ENCODE data around the gene DNPEP.
"Not testable (repeated sequence)": the region's sequence is repeated elsewhere in the genome, so short reads cannot be mapped to it uniquely, and the experiment has no call there.

Gene DNPEP

DNA sequence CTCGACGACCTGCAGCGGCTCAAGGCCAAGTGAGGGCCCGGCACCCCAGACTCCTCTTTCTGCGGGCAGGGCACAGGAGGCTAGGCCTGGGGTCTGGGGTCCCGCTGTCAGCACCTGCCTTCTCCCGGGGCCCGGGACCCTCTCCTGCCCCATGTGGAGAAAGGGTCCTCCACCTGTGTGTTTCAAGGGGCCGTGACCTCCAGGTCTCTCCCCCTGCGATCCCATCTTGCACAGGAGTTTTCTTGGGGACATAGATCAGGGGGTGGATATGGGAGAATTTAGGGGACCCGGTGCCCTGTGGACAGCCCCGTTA, 31.3 kb upstream of the DNPEP start:
- DNase-seq (ENCODE audit: low spot score) = no peak

DNA sequence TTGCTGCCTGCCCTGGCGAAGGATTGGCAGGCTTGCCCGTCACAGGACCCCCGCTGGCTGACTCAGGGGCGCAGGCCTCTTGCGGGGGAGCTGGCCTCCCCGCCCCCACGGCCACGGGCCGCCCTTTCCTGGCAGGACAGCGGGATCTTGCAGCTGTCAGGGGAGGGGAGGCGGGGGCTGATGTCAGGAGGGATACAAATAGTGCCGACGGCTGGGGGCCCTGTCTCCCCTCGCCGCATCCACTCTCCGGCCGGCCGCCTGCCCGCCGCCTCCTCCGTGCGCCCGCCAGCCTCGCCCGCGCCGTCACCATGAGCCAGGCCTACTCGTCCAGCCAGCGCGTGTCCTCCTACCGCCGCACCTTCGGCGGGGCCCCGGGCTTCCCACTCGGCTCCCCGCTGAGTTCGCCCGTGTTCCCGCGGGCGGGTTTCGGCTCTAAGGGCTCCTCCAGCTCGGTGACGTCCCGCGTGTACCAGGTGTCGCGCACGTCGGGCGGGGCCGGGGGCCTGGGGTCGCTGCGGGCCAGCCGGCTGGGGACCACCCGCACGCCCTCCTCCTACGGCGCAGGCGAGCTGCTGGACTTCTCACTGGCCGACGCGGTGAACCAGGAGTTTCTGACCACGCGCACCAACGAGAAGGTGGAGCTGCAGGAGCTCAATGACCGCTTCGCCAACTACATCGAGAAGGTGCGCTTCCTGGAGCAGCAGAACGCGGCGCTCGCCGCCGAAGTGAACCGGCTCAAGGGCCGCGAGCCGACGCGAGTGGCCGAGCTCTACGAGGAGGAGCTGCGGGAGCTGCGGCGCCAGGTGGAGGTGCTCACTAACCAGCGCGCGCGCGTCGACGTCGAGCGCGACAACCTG, 30.7 kb upstream of the DNPEP start, which contains the start of gene DES:
DES (plus strand) TSS at position 223 of the 857 bp plus-strand sequence; CDS start at position 309, 86 bp downstream.
- peak; percentile 61 for DNase-seq (ENCODE audit: low spot score)

DNA sequence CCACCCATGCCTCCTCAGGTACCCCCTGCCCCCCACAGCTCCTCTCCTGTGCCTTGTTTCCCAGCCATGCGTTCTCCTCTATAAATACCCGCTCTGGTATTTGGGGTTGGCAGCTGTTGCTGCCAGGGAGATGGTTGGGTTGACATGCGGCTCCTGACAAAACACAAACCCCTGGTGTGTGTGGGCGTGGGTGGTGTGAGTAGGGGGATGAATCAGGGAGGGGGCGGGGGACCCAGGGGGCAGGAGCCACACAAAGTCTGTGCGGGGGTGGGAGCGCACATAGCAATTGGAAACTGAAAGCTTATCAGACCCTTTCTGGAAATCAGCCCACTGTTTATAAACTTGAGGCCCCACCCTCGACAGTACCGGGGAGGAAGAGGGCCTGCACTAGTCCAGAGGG, 29.7 kb upstream of the DNPEP start:
- DNase-seq (ENCODE audit: low spot score) = no peak

DNA sequence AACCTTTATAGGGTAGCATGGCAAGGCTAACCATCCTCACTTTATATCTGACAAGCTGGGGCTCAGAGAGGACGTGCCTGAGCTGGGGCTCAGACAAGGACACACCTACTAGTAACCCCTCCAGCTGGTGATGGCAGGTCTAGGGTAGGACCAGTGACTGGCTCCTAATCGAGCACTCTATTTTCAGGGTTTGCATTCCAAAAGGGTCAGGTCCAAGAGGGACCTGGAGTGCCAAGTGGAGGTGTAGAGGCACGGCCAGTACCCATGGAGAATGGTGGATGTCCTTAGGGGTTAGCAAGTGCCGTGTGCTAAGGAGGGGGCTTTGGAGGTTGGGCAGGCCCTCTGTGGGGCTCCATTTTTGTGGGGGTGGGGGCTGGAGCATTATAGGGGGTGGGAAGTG, 29.2 kb upstream of the DNPEP start:
- no peak for DNase-seq (ENCODE audit: low spot score)

DNA sequence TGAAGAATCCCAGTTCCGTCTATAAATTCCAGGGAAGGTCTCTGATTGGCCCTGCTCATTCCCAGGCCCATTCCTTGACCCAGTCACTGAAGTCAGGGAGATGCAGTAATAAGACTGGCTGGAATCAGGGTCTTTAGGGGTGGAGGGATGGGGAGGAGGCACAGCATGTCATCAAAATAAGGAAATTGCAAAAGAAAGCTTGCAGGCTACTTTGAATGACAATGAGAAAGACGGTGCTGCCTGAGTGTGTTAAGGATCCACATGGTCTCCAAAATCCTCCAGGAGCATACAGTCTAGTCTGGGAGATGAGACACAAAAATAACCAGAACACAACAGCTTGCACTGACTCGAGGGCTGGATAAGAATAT, 28.5 kb upstream of the DNPEP start:
- DNase-seq (ENCODE audit: low spot score) = peak; percentile 45

DNA sequence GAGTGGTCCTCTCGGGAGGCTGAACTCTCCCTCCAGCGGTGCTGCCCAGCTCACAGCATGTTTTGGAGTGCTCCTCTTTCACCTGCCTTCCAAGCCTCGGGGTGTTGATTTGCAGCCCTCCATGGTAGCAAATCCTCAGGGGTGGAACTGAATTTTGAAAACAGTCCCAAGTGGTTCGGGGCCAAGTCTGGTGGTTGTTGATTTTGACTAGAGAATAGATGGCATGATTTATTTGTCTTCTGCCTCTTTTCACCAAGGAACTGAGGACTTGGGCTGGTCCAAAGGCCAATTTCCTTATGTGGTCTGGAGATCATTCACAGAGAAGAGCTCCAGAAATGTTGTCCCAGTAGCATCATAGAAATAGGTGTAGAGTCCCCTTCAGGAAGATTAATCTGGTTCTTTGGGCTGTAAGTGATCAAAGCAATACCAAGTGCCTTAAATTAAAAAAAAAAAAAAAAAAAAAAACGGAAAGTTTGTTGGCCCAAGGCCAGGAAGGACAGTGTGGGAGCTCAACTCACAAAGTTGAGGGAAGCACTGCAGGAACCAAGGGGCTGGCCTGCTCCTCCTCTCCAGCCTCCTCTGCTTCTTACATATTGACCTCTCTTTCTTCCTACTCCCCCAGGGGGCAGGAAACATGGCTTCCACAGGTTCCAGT, 28.0 kb upstream of the DNPEP start:
- DNase-seq (ENCODE audit: low spot score) = no peak

DNA sequence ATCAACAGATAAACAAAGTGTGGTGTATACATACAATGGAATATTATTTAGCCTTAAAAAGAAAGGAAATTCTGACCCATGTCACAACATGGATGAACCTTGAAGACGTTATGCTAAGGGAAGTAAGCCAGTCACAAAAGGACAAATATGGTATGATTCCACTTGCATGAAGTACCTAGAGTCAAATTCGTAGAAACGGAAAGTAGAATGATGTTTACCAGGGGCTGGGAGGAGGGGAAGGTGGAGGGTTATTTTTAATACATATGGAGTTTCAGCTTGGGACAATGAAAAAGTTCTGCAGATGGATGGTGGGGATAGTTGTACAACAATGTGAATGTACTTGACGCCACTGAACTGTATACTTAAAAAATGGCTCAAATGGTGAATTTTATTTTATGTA, 27.1 kb upstream of the DNPEP start:
- no peak for DNase-seq (ENCODE audit: low spot score)

DNA sequence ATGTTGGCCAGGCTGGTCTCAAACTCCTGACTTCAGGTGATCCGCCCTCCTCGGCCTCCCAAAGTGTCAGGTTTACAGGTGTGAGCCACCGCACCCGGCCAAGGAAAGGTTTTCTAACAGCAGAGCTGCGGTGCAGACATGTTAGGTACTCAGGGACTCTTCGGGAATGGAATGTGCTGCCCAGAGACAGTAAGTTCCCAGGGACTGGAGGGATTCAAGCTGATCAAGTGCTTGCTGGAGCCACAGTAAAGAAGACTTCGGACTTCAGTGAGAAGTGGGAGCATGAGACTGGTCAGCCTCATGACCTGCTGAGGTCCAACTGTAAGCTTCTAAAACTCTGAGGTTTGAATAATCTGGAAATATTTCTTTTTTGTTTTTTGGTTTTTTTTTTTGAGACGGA, 22.7 kb upstream of the DNPEP start:
- DNase-seq (ENCODE audit: low spot score) = no peak

DNA sequence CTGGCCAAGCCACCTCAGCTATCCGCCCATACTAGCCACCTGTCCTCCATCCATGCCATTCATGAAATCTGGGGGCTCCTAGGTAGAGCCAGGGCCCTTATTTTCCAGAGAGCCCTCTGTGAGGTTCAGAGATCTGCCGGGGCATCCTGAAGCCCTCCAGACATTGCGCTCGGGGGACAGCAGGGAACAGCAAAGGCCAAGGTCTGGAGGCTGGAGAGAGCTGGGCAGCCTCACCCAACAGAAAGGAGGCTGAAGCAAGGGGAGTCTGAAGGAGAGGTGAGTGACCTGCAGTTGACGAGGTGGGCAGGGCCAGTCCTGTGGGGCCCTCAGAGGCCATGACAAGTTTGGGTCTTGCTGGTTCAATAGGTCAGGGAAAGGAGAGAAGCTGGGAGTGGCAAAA, 21.9 kb upstream of the DNPEP start:
- DNase-seq (ENCODE audit: low spot score) = no peak

DNA sequence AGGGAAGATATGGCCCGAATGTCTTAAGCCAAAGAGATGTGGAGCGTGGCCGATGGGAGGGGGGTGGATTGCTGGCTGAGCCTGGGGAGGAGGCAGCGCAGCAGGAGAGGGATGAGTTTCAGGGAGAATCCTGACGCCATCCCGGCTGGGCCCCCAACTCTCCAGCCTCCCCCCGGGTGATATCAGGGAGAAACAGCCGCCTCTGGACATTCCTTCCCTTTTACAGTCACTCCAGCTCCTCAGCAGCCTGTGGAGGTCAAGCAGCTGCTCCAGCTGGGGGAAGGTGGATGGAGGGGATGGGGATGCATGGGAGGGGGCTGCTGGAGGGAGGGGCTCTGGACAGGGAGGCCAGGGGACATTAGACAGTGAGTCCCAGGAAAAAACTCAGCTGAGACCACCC, 20.9 kb upstream of the DNPEP start:
- no peak for DNase-seq (ENCODE audit: low spot score)

DNA sequence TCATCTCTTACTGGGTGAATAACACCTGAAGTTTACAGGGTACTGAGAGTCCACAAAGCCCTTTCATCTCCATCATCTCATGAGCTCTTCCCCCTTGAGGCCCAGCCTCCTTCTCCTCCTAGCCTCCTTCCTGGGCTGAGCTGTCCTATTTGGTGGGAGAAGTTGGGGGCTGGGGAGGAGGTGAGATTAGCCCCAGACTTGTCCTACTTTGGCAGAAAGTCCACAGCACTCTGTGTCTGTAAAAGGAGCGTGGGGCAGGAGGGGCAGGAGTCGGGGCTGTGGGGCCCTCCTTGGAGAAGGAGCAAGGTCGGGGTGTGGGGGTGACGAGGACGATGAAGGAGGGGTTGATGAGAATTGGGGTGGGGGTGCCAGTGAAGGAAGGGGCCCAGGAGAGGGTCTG, 20.5 kb upstream of the DNPEP start:
- DNase-seq (ENCODE audit: low spot score) = no peak

DNA sequence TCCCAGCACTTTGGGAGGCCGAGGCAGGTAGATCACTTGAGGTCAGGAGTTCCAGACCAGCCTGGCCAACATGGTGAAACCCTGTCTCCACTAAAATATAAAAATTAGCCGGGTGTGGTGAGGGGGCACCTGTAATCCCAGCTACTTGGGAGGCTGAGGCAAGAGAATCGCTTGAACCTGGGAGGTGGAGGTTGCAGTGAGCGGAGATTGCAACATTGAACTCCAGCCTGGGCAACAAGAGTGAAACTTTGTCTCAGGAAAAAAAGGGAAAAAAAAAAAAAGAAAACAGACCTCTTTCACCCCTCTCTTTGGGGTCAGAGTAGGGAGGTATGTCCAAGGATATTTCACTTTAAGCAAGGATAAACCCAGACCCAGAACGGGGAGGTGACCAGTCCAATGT, 19.6 kb upstream of the DNPEP start:
- not testable (repeated sequence) for DNase-seq (ENCODE audit: low spot score)

DNA sequence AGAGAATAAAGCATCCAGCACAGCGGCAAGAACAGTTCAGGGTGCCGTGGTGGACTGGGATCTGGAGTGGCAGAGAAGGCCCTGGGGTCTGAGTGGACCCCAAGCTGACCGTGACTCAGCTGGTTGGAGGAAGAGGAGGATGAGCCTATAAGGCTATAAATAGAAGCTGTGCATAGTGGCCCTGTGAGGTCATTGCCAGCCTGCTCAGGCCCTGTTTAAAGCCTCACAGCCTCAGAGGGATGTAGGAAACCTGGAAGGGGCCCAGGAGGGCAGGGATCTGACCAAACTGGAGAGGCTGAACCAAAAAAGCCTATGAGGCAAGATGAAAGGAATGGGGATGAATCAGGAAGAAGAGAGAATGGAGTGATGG, 19.1 kb upstream of the DNPEP start:
- no peak for DNase-seq (ENCODE audit: low spot score)

DNA sequence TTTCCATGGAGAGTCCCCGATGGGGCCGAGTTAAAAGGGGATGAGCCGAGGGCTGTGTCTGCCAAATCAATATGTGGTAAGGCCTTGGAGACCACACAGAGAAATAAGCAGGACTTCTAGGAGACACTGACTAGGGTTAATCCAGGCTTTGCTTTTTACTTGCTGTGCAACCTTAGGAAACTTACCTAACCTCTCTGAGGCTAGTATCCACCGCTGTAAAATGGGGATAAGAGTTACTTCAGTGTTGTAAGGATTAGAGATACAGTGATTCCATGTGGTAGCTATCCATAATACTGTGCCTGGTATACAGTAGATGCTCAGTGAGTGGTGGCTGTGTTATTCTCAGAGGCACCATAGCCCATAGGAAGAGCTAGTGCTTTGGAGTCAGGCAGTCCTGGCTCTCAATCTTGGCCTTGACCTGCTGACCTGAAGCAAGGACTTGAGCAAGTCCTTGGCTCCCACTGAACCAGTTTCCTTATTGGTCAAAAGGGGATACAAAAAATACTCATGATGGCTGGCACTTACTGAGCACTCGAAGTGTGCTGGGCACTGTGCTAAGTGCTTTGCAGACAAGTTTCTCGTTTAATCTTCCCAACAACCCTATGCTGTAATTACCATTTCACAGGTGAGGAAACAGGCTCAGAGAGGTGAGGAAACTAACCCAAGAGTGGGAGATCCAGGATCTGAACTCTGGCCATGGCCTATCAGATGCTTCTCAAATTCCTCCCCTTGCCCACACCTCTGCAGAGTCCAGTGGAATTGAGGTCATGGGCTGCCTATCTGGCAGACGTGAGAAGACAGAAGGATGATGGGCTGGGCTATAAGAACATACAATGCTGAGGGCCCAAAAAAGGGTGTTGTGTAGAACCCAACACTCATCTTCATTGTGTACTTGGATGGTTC, 18.5 kb upstream of the DNPEP start:
- no peak for DNase-seq (ENCODE audit: low spot score)

DNA sequence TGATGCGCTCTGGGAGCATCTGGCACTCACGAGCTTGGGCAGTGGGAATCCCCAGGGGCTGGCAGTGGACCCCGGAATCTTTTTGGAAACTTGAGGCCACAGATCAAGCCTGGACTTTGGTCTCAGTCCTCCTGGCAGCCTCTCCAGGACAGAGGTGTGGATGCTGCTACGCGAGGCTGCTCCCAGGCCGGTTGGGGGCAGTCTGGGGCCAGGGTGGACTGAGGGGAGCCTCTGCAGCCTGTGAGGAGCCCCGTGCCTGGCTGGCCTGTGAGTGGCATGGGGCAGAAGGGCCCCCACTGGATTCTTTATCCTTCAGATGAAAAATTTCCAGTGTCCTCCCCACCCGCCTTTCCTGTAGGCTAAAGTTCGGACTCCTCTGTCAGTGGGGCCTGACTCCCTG, 17.7 kb upstream of the DNPEP start:
- no peak for DNase-seq (ENCODE audit: low spot score)

DNA sequence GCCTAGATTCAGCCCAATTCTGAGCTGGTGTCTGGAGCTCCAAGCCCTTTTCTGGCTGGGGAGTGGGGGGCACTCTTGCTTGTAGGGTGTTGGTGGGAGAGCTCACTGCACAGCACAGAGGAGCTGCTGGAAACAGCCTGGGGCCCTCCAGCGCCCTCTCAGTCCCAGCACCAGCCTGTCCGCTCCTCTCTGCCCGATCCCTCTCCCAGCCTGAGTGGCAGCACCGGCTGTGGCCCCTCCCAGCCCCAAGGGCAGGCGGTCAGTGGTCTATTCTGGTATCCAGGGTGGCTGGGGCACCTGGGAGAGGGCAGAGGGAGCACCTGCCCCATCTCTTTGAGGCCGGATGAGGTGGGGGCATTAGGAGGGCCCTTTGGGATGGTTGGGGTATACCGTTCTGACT, 17.2 kb upstream of the DNPEP start:
- DNase-seq (ENCODE audit: low spot score) = peak; percentile 64

DNA sequence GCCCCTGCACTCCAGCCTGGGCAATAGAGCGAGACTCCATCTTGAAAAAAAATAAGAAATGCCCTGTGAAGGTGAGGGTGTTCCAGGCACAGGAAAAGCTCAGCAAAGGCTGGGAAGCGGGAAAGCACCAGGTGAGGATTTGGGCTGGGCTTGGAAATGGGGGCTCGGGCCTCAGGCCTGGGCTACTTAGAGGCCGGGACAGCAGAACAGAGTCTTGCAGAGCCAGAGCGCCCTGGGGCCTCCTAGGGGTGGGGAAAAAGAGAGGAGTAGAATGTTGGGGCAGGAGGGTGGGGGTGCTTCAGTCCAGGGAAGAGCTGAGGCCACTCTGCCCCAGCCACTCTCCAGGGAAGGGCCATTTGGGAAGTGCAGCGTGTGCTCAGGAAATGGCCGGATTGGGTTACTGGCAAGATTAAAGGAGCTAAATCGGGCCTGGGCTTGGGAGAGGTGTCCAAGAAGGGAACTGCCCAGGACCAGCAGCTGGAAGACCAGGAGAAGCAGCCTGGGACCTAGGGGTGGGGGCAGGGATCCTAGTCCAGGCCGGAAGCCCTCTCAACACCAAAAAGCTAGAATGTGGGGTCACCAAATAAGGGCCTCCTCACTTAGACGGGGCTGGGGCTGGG, 16.7 kb upstream of the DNPEP start:
- DNase-seq (ENCODE audit: low spot score) = no peak

DNA sequence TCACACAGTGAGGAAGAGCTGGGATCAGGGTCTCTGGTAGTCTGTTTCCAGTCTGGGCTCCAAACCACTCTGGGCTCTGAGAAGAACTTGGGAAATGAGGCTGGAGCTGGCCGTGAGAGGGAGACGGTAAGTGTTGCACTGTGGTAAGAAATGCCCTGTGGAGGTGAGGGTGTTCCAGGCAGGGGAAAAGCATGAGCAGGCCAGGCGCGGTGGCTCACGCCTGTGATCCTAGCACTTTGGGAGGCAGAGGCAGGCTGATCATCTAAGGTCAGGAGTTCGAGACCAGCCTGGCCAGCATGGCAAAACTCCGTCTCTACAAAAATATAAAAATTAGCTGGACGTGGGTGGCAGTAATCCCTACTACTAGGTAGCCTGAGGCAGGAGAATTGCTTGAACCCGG, 16.1 kb upstream of the DNPEP start:
- DNase-seq (ENCODE audit: low spot score) = no peak

DNA sequence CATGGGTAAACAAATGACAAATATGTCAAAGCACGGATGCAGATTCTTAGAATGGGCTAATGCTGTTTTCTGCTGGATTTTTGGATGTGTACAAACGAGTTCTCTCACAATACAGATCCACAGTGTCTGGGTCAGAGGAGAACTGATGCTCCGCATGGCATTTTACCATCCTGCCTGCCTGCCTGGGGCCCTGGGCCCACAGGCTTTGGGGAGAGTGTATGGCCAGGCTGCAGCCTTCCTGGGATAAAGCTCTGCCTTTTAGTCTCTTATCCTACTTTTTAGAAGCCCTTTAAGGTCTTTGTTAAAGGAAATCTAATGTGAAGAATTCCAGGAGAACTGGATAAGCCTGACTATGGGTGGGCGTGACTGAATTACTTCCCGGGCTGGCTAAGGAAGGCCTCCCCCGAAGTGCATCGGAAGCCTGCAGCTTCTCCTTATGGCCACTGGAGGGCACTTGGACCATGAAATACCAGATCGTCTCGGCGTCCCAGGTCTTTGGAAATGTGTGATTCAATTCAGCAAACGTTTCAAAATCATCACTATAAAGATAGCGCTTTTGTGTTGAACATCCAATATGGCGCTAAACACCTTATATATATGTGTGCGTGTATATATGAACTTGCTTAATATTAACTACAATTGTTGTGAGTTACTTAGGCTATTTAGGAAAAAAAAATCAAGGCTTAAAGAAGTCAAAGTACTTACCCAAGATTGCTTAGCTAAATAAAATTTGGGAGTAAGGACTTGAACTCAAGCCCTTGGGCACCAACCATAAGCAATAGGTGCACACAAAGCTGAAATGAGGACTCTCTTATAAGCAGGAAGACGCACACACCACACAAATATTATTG, 15.2 kb upstream of the DNPEP start:
- peak; percentile 81 for DNase-seq (ENCODE audit: low spot score)

DNA sequence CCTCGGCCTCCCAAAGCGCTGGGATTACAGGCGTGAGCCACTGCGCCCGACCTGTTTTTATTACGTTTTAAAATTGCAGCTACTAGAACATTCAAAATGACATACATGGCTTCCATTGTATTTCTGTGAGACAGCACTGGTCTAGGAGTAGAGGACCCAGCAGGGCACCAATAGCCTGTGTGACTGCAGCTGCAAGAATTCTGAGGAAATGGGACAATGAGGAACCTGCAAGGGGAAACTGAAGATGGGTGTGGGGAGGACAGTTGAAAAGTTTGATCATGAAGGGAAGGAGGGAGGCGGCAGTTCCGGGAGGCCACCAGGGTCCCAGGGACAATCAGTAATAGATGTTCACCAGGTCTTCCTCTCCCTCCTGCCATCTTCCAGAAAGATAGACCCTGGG, 13.9 kb upstream of the DNPEP start:
- no peak for DNase-seq (ENCODE audit: low spot score)

DNA sequence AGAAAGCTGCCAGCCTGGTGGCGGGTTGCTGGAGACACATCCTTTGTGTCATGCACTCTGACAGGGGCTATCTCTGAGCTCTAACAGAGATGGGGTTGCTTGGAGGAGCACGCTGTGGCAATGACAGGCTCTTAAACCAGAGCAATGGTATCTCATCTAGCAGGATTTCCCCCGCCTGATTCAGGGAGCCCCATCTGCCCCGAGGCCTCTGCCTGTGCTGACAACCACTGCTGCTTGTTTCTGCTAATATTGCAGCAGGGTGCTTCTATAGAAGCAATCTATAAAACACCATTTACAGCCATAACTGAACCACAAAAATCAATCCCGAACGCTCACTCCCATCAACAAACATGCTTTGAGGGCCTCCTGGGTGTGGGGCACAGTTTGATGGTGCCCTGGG, 12.8 kb upstream of the DNPEP start:
- no peak for DNase-seq (ENCODE audit: low spot score)

All from iPS-NIHi11 (cell line).